WTC11 (cell line): ENCODE measurements around the gene ZNF443. TPM values are rescaled to one million over a fixed set of nuclear protein-coding genes. Genes with fewer than 3 reads are reported as not detected.

ENCODE experiments used
- ATAC-seq: fragments of 200-7000 bp; cut with Tn5 transposase; 2 replicates; pipeline ENCODE4 v1.10.0; 2021; ENCODE audit warnings: mild to moderate bottlenecking, moderate library complexity
- CTCF ChIA-PET: fragments of 300-600 bp; sonication (Branson Sonifier 250); formaldehyde crosslinking; loops from one replicate; lab custom pipeline; 2021; ENCODE audit warnings: antibody characterized with exemption; lab: Charles Lee
- POLR2A ChIA-PET: fragments of 350-600 bp; sonication (Branson Sonifier 250); formaldehyde crosslinking; loops from one replicate; lab custom pipeline; 2021; ENCODE audit warnings: antibody characterized with exemption; lab: Charles Lee
- DNase-seq: peaks from one replicate; pipeline ENCODE4 v3.0.0; 2021; ENCODE audit warnings: low spot score
- H3K27ac Mint-ChIP-seq: 2 replicates; pipeline ENCODE4 v1.8.0; 2021; ENCODE audit warnings: mixed read lengths
- H3K27me3 Mint-ChIP-seq: 2 replicates; pipeline ENCODE4 v1.8.0; 2021; ENCODE audit warnings: low read depth, mild to moderate bottlenecking, moderate library complexity, mixed read lengths
- H3K36me3 Mint-ChIP-seq: 2 replicates; pipeline ENCODE4 v1.8.0; 2021; ENCODE audit warnings: mixed read lengths
- H3K4me1 Mint-ChIP-seq: 2 replicates; pipeline ENCODE4 v1.8.0; 2022; ENCODE audit warnings: mixed read lengths
- H3K4me3 Mint-ChIP-seq: 2 replicates; pipeline ENCODE4 v1.8.0; 2021; ENCODE audit warnings: mild to moderate bottlenecking, moderate library complexity, mixed read lengths
- H3K9me3 Mint-ChIP-seq: 2 replicates; pipeline ENCODE4 v1.8.0; 2021; ENCODE audit warnings: mixed read lengths
- EMX1 ChIP-seq: fragments of 250-450 bp; sonication (Bioruptor Pico); IDR thresholded peaks from 2 replicates; pipeline ENCODE4 v1.8.0; 2021; ENCODE audit warnings: mild to moderate bottlenecking
- FOXJ3 ChIP-seq: sonication (generic); formaldehyde crosslinking; IDR thresholded peaks from 2 replicates; pipeline ENCODE4 v1.9.0; 2021; ENCODE audit warnings: missing genetic modification reagents, mild to moderate bottlenecking, borderline replicate concordance
- FOXP1 ChIP-seq: sonication (generic); formaldehyde crosslinking; IDR thresholded peaks from 2 replicates; pipeline ENCODE4 v1.8.0; 2022; ENCODE audit warnings: missing genetic modification reagents, mild to moderate bottlenecking, moderate library complexity, borderline replicate concordance
- GABPB1 ChIP-seq: sonication (generic); formaldehyde crosslinking; IDR thresholded peaks from 2 replicates; pipeline ENCODE4 v1.8.1; 2023; ENCODE audit warnings: mild to moderate bottlenecking, missing genetic modification reagents
- GRHL2 ChIP-seq: fragments of 250-450 bp; sonication (Bioruptor Pico); IDR thresholded peaks from 2 replicates; pipeline ENCODE4 v1.8.0; 2022; ENCODE audit warnings: mild to moderate bottlenecking, moderate library complexity; ENCODE audit not compliant: insufficient replicate concordance, severe bottlenecking
- GTF2I ChIP-seq: fragments of 250-450 bp; sonication (Bioruptor Pico); conservative IDR thresholded peaks from 2 replicates; pipeline ENCODE4 v1.4.0; 2021; ENCODE audit warnings: mild to moderate bottlenecking
- JAZF1 ChIP-seq: fragments of 250-450 bp; sonication (Bioruptor Pico); IDR thresholded peaks from 2 replicates; pipeline ENCODE4 v1.9.0; 2021; ENCODE audit warnings: moderate library complexity, mild to moderate bottlenecking, inconsistent platforms
- JUN ChIP-seq: sonication (generic); formaldehyde crosslinking; IDR thresholded peaks from 2 replicates; pipeline ENCODE4 v1.8.0; 2023; ENCODE audit warnings: mild to moderate bottlenecking, missing genetic modification reagents
- NFATC4 ChIP-seq: fragments of 250-450 bp; sonication (Bioruptor Pico); IDR thresholded peaks from 2 replicates; pipeline ENCODE4 v1.9.0; 2021; ENCODE audit warnings: mild to moderate bottlenecking
- TEAD4 ChIP-seq: sonication (generic); formaldehyde crosslinking; IDR thresholded peaks from 2 replicates; pipeline ENCODE4 v1.8.0; 2022; ENCODE audit warnings: mild to moderate bottlenecking, missing genetic modification reagents
- TP53 ChIP-seq: sonication (generic); formaldehyde crosslinking; IDR thresholded peaks from 2 replicates; pipeline ENCODE4 v1.8.1; 2023; ENCODE audit warnings: mild to moderate bottlenecking, missing genetic modification reagents
- ZNF138 ChIP-seq: sonication (generic); formaldehyde crosslinking; conservative IDR thresholded peaks from 2 replicates; pipeline ENCODE4 v1.8.1; 2022; ENCODE audit warnings: mild to moderate bottlenecking, moderate library complexity, missing genetic modification reagents
- ZNF232 ChIP-seq: sonication (generic); formaldehyde crosslinking; IDR thresholded peaks from 2 replicates; pipeline ENCODE4 v1.8.0; 2022; ENCODE audit warnings: mild to moderate bottlenecking, missing genetic modification reagents
- total RNA-seq: library from RNA; stranded (reverse); gene quantifications from 3 replicates; pipeline ENCODE4 v1.2.3, GENCODE V29; 2021
- TF ChIP-seq, protein P1 (sequence below): fragments of 250-450 bp; sonication (Bioruptor Pico); IDR thresholded peaks from 2 replicates; pipeline ENCODE4 v1.9.0; 2021; ENCODE audit warnings: mild to moderate bottlenecking, borderline replicate concordance
- TF ChIP-seq, protein P2 (sequence below): sonication (generic); formaldehyde crosslinking; IDR thresholded peaks from 2 replicates; pipeline ENCODE4 v1.8.0; 2022; ENCODE audit warnings: mild to moderate bottlenecking, missing genetic modification reagents
- TF ChIP-seq, protein P3 (sequence below): sonication (generic); formaldehyde crosslinking; IDR thresholded peaks from 2 replicates; pipeline ENCODE4 v1.8.1; 2022; ENCODE audit warnings: missing genetic modification reagents, borderline replicate concordance
- TF ChIP-seq, protein P4 (sequence below): sonication (generic); formaldehyde crosslinking; conservative IDR thresholded peaks from 2 replicates; pipeline ENCODE4 v1.8.1; 2022; ENCODE audit warnings: mild to moderate bottlenecking, missing genetic modification reagents
- TF ChIP-seq, protein P5 (sequence below): sonication (generic); formaldehyde crosslinking; IDR thresholded peaks from 2 replicates; pipeline ENCODE4 v1.8.1; 2022; ENCODE audit warnings: low read depth, mild to moderate bottlenecking, moderate library complexity, missing genetic modification reagents, borderline replicate concordance
- TF ChIP-seq, protein P6 (sequence below): sonication (generic); formaldehyde crosslinking; IDR thresholded peaks from 2 replicates; pipeline ENCODE4 v1.8.0; 2023; ENCODE audit warnings: mild to moderate bottlenecking, missing genetic modification reagents
- TF ChIP-seq, protein P7 (sequence below): sonication (generic); formaldehyde crosslinking; IDR thresholded peaks from 2 replicates; pipeline ENCODE4 v1.8.1; 2023; ENCODE audit warnings: mild to moderate bottlenecking, missing genetic modification reagents

The ZNF443 gene
- total RNA-seq, 1 experiment from 2014 or later = 8.0 TPM

DNA sequence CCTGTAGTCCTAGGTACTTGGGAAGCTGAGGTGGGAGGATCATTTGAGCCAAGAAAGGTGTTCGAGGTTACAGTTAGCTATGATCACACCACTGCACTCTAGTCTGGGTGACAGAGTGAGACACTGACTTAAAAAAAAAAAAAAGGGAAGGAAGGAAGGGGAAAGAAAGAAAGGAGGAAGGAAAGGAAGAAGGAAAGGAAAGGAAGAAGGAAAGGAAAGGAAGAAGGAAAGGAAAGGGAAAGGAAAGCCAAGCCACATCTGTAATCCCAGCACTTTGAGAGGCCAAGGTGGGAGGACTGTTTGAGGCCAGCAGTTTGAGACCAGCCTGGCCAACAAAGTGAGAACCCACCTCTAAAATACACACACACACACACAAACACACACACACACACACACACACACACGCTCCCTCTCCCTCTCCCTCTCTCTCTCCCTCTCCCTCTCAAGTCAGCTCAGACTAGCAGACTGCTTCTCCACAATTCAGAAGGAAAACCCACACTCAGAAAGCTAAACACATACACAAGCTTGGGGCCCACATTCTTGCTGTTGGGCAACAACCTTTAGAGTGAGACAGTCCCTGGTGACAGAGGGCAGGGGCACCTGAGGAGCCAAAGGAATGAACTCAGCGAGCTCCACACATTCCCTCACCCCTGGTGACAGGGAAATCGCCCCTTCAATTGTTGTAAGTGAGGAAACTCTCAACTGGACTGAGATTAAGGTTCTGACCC is 41.1 kb upstream of the ZNF443 start:
- ChIA-PET POLR2A (no interaction called here), CTCF (interaction anchor here (1.3 to 2.9 kb wide), 2 partner anchors 13 to 31 kb away, joined by 4 to 12 read pairs; no protein-coding TSS in a partner anchor)
- Mint-ChIP-seq H3K36me3 (no peaks in the 10 kb centered on the region), H3K27ac (no peak overlapping the region), H3K4me1 (peaks cover 24% of the 10 kb centered on the region), H3K27me3 (peaks cover 14% of the 10 kb centered on the region), H3K4me3 (no peak overlapping the region), H3K9me3 (no peaks in the 10 kb centered on the region)
- ATAC-seq (no peak), DNase-seq (no peak)
- TF ChIP-seq ZNF138 (no peak), EMX1 (CRISPR knock-in tag) (no peak), NFATC4 (CRISPR knock-in tag) (no peak), FOXP1 (CRISPR knock-in tag) (no peak), TP53 (CRISPR knock-in tag) (no peak), GTF2I (CRISPR knock-in tag) (no peak), JAZF1 (CRISPR knock-in tag) (no peak), FOXJ3 (CRISPR knock-in tag) (no peak), GABPB1 (CRISPR knock-in tag) (no peak)
- TF ChIP-seq, protein P1, sequence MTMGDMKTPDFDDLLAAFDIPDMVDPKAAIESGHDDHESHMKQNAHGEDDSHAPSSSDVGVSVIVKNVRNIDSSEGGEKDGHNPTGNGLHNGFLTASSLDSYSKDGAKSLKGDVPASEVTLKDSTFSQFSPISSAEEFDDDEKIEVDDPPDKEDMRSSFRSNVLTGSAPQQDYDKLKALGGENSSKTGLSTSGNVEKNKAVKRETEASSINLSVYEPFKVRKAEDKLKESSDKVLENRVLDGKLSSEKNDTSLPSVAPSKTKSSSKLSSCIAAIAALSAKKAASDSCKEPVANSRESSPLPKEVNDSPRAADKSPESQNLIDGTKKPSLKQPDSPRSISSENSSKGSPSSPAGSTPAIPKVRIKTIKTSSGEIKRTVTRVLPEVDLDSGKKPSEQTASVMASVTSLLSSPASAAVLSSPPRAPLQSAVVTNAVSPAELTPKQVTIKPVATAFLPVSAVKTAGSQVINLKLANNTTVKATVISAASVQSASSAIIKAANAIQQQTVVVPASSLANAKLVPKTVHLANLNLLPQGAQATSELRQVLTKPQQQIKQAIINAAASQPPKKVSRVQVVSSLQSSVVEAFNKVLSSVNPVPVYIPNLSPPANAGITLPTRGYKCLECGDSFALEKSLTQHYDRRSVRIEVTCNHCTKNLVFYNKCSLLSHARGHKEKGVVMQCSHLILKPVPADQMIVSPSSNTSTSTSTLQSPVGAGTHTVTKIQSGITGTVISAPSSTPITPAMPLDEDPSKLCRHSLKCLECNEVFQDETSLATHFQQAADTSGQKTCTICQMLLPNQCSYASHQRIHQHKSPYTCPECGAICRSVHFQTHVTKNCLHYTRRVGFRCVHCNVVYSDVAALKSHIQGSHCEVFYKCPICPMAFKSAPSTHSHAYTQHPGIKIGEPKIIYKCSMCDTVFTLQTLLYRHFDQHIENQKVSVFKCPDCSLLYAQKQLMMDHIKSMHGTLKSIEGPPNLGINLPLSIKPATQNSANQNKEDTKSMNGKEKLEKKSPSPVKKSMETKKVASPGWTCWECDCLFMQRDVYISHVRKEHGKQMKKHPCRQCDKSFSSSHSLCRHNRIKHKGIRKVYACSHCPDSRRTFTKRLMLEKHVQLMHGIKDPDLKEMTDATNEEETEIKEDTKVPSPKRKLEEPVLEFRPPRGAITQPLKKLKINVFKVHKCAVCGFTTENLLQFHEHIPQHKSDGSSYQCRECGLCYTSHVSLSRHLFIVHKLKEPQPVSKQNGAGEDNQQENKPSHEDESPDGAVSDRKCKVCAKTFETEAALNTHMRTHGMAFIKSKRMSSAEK = no peak
- TF ChIP-seq, protein P2, sequence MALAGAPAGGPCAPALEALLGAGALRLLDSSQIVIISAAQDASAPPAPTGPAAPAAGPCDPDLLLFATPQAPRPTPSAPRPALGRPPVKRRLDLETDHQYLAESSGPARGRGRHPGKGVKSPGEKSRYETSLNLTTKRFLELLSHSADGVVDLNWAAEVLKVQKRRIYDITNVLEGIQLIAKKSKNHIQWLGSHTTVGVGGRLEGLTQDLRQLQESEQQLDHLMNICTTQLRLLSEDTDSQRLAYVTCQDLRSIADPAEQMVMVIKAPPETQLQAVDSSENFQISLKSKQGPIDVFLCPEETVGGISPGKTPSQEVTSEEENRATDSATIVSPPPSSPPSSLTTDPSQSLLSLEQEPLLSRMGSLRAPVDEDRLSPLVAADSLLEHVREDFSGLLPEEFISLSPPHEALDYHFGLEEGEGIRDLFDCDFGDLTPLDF (CRISPR knock-in tag) = no peak
- TF ChIP-seq, protein P3, sequence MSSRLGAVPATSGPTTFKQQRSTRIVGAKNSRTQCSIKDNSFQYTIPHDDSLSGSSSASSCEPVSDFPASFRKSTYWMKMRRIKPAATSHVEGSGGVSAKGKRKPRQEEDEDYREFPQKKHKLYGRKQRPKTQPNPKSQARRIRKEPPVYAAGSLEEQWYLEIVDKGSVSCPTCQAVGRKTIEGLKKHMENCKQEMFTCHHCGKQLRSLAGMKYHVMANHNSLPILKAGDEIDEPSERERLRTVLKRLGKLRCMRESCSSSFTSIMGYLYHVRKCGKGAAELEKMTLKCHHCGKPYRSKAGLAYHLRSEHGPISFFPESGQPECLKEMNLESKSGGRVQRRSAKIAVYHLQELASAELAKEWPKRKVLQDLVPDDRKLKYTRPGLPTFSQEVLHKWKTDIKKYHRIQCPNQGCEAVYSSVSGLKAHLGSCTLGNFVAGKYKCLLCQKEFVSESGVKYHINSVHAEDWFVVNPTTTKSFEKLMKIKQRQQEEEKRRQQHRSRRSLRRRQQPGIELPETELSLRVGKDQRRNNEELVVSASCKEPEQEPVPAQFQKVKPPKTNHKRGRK (CRISPR knock-in tag) = no peak
- TF ChIP-seq, protein P4, sequence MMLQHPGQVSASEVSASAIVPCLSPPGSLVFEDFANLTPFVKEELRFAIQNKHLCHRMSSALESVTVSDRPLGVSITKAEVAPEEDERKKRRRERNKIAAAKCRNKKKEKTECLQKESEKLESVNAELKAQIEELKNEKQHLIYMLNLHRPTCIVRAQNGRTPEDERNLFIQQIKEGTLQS = no peak
- TF ChIP-seq, protein P5, sequence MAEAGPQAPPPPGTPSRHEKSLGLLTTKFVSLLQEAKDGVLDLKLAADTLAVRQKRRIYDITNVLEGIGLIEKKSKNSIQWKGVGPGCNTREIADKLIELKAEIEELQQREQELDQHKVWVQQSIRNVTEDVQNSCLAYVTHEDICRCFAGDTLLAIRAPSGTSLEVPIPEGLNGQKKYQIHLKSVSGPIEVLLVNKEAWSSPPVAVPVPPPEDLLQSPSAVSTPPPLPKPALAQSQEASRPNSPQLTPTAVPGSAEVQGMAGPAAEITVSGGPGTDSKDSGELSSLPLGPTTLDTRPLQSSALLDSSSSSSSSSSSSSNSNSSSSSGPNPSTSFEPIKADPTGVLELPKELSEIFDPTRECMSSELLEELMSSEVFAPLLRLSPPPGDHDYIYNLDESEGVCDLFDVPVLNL = no peak

DNA sequence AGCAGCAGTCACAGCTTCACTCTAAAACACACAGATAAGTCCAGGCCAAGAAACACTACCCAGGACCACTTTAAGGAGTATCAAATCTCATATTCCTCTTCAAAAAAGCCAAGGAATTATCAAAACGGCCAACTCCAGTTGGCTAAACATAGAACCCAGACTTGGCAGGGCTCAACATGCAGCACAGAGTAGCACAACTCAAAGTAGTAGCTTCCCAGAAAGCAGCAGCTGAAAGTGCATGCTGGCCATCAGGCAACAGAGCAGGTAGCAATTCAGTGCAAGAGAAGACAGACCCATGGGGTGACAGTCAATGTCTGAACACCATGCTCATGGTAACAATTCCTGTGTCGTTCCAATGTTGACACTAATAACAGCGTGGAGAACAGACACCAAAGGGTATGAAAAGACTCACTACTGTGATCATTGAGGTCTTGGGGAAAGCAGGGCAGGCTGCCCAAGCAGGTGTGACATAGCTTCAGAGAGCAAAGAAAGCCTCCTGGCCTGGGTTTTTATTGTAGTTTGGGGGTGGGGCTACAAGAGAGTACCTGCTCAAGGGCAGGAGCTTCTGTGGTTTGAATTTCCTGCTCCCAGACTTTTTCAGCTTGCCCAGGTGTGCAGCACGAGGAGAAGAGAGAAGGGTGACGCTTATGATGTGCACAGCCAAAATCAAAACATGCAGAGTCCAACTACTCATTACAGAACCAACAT is 37.6 kb upstream of the ZNF443 start:
- DNase-seq (no peak), ATAC-seq (no peak)
- POLR2A ChIA-PET = no interaction called here
- CTCF ChIA-PET = interaction anchor here (1.3 kb wide), 1 partner anchor 17 kb away, joined by 5 read pairs; no protein-coding TSS in a partner anchor
- Mint-ChIP-seq H3K9me3 (no peaks in the 10 kb centered on the region), H3K27me3 (no peaks in the 10 kb centered on the region), H3K4me1 (peaks cover 13% of the 10 kb centered on the region), H3K27ac (no peak overlapping the region), H3K4me3 (no peak overlapping the region), H3K36me3 (no peaks in the 10 kb centered on the region)
- no peak for TF ChIP-seq ZNF232
- no peak for TF ChIP-seq EMX1 (CRISPR knock-in tag)
- TF ChIP-seq, protein P6, sequence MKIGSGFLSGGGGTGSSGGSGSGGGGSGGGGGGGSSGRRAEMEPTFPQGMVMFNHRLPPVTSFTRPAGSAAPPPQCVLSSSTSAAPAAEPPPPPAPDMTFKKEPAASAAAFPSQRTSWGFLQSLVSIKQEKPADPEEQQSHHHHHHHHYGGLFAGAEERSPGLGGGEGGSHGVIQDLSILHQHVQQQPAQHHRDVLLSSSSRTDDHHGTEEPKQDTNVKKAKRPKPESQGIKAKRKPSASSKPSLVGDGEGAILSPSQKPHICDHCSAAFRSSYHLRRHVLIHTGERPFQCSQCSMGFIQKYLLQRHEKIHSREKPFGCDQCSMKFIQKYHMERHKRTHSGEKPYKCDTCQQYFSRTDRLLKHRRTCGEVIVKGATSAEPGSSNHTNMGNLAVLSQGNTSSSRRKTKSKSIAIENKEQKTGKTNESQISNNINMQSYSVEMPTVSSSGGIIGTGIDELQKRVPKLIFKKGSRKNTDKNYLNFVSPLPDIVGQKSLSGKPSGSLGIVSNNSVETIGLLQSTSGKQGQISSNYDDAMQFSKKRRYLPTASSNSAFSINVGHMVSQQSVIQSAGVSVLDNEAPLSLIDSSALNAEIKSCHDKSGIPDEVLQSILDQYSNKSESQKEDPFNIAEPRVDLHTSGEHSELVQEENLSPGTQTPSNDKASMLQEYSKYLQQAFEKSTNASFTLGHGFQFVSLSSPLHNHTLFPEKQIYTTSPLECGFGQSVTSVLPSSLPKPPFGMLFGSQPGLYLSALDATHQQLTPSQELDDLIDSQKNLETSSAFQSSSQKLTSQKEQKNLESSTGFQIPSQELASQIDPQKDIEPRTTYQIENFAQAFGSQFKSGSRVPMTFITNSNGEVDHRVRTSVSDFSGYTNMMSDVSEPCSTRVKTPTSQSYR (CRISPR knock-in tag) = no peak
- TF ChIP-seq NFATC4 (CRISPR knock-in tag) = no peak
- no peak for TF ChIP-seq GTF2I (CRISPR knock-in tag)
- TF ChIP-seq, protein P7, sequence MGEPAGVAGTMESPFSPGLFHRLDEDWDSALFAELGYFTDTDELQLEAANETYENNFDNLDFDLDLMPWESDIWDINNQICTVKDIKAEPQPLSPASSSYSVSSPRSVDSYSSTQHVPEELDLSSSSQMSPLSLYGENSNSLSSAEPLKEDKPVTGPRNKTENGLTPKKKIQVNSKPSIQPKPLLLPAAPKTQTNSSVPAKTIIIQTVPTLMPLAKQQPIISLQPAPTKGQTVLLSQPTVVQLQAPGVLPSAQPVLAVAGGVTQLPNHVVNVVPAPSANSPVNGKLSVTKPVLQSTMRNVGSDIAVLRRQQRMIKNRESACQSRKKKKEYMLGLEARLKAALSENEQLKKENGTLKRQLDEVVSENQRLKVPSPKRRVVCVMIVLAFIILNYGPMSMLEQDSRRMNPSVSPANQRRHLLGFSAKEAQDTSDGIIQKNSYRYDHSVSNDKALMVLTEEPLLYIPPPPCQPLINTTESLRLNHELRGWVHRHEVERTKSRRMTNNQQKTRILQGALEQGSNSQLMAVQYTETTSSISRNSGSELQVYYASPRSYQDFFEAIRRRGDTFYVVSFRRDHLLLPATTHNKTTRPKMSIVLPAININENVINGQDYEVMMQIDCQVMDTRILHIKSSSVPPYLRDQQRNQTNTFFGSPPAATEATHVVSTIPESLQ (CRISPR knock-in tag) = no peak
- no peak for TF ChIP-seq TEAD4 (CRISPR knock-in tag)
- TF ChIP-seq JUN (CRISPR knock-in tag) = no peak
- TF ChIP-seq FOXJ3 (CRISPR knock-in tag) = no peak
- TF ChIP-seq GRHL2 (CRISPR knock-in tag) = no peak
